ENCODE measurements around the gene PLP2. TPM values are rescaled to one million over a fixed set of nuclear protein-coding genes. Genes with fewer than 3 reads are reported as not detected.
"Not testable (repeated sequence)": the region's sequence is repeated elsewhere in the genome, so short reads cannot be mapped to it uniquely, and the experiment has no call there.

The PLP2 gene, protein sequence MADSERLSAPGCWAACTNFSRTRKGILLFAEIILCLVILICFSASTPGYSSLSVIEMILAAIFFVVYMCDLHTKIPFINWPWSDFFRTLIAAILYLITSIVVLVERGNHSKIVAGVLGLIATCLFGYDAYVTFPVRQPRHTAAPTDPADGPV
- total RNA-seq = 12.0 and 12.2 TPM in 2 replicates

- peak in 1 of 2 donors; percentile 23 for DNase-seq (ENCODE audit: low read depth in 2 of 2)
Measured at GRCh38 chrX:49171752-49172279, at the start of gene PLP2. Gene PLP2, plus strand, starts transcription at chrX:49171898. Its CDS starts 103 bp downstream, at chrX:49172001.

DNA sequence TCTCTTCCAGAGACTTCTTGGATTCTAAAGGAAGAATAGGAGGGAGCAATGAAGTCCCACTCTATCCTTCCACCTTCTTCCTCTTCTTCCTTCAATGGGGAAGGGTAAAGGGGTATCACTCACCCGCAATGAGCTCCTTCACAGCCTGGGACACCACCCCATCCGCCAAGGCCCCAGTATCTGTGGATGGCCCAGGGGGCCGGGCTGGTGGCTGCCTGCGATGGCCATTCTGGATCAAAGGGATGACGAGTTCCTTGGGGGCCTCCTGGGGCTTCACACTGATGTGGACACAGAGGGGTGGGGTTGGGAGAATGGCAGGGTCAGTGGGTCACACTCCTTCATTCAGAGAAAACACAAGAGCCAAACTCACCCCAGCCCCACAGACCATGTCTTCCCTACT lies 49.2 kb upstream of the PLP2 start:
- no peak for DNase-seq (ENCODE audit: low read depth in 2 of 2)

GRCh38 chrX:49127742-49128258 lies 43.9 kb upstream of the PLP2 start:
- not testable (repeated sequence) for DNase-seq (ENCODE audit: low read depth in 2 of 2)

GRCh38 chrX:49129427-49129826 lies 42.3 kb upstream of the PLP2 start:
- no peak for DNase-seq (ENCODE audit: low read depth in 2 of 2)

- not testable (repeated sequence) for DNase-seq (ENCODE audit: low read depth in 2 of 2)
Measured at GRCh38 chrX:49132275-49132674, 39.4 kb upstream of the PLP2 start.

DNA sequence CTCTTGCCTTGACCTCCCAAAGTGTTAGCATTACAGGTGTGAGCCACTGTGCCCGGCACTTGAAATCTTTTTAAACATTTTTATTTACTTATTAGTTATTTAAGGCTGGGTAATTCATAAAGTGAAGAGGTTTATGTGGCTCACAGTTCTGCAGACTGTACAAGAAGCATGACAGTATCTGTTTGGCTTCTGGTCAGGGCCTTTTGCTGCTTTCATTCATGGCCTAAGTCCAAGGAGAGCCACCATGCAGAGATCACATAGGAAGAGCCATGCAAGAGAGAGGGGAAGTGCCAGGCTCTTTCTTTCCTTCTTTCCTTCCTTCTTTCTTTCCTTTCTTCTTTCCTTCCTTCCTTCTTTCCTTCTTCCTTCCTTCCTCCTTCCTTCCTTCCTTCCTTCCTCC lies 37.9 kb upstream of the PLP2 start:
- no peak for DNase-seq (ENCODE audit: low read depth in 2 of 2)

GRCh38 chrX:49137492-49137891 lies 34.2 kb upstream of the PLP2 start:
- DNase-seq (ENCODE audit: low read depth in 2 of 2) = peak; percentile 28 to 77

DNA sequence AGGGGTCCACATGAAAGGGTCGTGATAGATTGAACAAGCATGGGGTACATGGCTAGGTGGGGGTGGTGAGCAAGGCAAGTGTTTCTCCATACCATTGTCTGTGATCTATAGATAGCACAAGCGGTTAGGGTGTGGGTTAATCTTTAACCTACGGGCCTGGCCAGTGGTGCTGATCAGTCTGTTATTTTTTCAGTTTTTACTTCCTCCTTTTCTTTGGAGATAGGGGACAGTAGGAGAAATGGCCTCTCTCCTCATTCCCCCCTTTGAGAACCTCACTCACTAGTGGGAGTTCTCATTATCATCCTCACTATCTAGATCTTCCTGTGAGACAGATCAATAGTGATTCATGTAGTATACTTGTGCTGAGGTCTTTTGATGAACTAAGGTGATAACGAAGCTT lies 32.0 kb upstream of the PLP2 start:
- no peak for DNase-seq (ENCODE audit: low read depth in 2 of 2)

GRCh38 chrX:49142264-49142663 lies 29.4 kb upstream of the PLP2 start:
- DNase-seq (ENCODE audit: low read depth in 2 of 2) = peak in 1 of 2 donors; percentile 3

DNA sequence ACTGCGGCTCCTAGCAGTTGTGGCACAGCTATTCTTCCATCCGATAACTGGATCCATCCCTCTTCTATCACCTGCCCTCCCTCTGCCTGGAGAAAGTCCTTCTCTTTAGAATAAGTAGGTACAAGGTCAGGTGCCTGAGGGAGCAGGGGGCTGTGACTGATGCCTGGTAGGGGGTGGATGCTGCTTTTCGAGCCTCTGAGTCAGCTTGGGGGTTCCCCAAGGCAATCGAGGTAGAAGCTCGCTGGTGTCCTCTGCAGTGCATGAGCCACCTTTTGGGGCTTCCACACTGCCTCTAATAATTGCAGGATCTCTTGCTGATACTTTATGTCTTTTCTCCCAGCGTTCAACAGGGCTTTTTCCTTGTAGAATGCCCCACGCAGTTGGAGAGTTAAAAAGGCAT lies 28.5 kb upstream of the PLP2 start:
- not testable (repeated sequence) for DNase-seq (ENCODE audit: low read depth in 2 of 2)

DNA sequence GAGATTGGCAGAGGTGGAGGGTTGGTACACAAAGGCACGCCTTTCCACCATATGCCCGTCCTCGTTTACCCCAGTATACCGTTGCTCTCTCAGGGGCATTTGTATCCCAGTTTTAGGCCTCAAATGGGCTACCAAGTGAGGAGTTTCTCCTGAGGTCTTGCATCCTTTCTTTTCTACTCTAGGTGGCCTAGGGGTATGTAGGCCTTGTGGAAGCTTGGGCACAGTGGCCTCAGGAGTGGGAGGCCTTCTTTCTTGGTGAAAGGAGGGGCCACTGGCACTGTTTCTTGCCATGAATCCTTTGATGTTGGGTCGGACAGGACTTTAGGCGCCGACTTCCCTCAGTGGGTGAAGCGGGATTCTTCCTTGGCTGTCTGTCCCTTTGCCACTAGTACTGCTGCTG lies 24.4 kb upstream of the PLP2 start:
- no peak for DNase-seq (ENCODE audit: low read depth in 2 of 2)

DNA sequence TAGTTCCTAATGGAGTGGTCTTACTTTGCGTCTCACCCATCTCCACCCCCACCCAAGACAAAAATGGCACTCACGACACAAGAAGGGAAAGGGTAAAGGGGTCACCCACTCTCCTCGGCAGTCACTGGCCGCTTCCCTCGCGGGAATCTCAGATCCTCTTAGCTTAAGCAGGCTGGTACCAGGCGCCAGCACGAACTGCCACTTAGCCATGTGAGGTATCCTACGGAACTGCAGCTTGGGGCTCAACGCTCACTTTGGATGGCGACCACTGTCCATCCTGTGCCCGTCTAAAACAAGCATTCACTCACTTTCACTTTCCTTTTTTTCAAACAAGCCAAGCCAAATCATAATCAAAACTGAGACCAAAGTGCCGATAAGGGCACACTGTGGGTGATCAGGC lies 23.8 kb upstream of the PLP2 start:
- DNase-seq (ENCODE audit: low read depth in 2 of 2) = no peak

GRCh38 chrX:49148390-49149100 lies 23.2 kb upstream of the PLP2 start:
- not testable (repeated sequence) for DNase-seq (ENCODE audit: low read depth in 2 of 2)

DNA sequence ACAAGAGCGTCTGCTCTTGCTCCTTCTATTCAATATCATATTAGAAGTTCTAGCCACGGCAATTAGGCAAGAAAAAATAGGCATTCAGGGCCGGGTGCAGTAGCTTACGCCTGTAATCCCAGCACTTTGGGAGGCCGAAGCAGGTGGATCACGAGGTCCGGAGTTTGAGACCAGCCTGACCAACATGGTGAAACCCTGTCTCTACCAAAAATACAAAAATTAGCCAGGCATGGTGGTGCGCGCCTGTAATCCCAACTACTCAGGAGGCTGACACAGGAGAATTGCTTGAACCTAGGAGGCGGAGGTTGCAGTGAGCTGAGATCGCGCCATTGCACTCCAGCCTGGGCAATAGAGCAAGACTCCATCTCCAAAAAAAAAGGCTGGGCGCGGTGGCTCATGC lies 22.4 kb upstream of the PLP2 start:
- DNase-seq (ENCODE audit: low read depth in 2 of 2) = not testable (repeated sequence)

DNA sequence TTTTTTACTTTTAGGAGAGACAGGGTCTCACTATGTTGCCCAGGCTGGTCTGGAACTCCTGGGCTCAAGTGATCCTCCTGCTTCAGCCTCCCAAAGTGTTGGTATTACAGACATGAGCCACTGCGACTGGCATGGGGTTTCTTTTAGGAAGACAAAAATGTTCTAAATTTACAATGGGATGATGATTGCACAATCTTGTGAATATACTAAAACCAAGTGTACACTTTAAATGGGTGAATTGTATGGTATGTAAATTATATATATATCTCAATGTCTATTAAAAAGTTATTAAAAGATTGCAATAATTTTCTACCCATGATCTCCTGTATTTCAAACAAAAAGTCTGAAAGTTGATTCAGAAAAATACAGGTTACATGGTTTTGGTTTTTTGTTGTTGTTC lies 18.2 kb upstream of the PLP2 start:
- DNase-seq (ENCODE audit: low read depth in 2 of 2) = no peak

GRCh38 chrX:49155243-49155899 lies 16.3 kb upstream of the PLP2 start:
- peak in 1 of 2 donors; percentile 46 for DNase-seq (ENCODE audit: low read depth in 2 of 2)

- DNase-seq (ENCODE audit: low read depth in 2 of 2) = peak in 1 of 2 donors; percentile 87
Measured at GRCh38 chrX:49155900-49156837, 15.5 kb upstream of the PLP2 start.

- DNase-seq (ENCODE audit: low read depth in 2 of 2) = no peak
Measured at GRCh38 chrX:49157194-49157593, 14.5 kb upstream of the PLP2 start.

DNA sequence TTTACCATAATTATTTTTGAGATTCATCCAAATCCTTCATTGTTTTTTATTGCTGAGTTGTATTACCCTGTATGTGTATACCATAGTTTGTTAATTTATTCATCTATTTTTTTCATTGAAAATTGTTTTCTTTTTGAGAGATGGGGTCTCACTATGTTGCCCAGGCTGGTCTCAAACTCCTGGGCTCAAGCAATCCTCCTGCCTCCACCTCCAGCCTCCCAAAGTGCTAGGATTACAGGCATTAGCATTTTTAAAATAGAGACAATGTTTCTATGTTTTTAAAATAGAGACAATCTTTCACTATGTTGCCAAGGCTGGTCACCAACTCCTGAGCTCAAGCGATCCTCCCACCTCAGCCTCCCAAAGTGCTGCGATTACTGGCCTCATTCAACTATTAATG lies 10.8 kb upstream of the PLP2 start:
- no peak for DNase-seq (ENCODE audit: low read depth in 2 of 2)

DNA sequence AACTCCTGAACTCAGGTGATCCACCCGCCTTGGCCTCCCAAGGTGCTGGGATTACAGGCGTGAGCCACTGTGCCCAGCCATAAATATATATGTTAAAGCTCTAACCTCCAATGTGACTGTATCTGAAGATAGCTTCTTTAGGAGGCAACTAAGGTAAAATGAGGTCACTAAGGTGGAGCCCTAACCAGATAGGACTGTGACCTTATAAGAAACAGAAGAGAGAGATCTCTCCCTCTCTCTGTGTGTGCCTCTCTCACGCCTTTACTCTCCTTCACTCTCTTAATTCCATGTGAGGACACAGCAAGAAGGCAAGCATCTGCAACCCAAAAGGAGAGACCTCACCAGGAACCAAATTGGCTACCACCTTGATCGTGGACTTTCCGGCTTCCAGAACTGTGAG lies 10.1 kb upstream of the PLP2 start:
- DNase-seq (ENCODE audit: low read depth in 2 of 2) = no peak

DNA sequence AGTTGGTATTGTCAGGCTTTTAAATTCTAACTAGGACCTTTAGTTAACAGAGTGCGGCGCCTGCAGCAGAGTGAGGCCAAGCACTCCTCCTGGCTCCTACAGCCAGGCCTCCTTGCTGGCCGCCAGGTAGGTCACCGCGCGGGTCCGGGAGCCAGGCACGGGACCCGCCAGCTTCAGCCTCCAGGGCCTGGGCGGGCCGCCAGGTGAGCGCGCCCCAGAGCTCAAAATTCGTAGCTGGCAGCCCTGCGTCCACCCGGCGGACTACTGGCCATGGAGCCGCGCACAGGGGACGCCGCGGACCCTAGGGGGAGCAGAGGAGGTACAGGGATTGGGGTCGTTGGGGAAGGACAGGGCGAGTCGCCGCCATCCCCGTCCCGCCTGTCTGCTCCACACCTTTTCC lies 9.1 kb upstream of the PLP2 start, which contains the start of gene MAGIX:
TSS of gene MAGIX (plus strand) at position 139 of the 400 bp plus-strand sequence. CDS start at position 271, 132 bp downstream.
- no peak for DNase-seq (ENCODE audit: low read depth in 2 of 2)

Data from dermis microvascular lymphatic vessel endothelial cell (primary cell).